HG03135 (cell line): ENCODE measurements around the gene NADSYN1.
"Not testable (repeated sequence)": the region's sequence is repeated elsewhere in the genome, so short reads cannot be mapped to it uniquely, and the experiment has no call there.

Experiments
- ATAC-seq: cut with Tn5 transposase; IDR thresholded peaks from one replicate; pipeline ENCODE4 v1.9.1; 2021; ENCODE audit warnings: mild to moderate bottlenecking, moderate library complexity; ENCODE audit not compliant: unreplicated experiment

NADSYN1 gene

DNA sequence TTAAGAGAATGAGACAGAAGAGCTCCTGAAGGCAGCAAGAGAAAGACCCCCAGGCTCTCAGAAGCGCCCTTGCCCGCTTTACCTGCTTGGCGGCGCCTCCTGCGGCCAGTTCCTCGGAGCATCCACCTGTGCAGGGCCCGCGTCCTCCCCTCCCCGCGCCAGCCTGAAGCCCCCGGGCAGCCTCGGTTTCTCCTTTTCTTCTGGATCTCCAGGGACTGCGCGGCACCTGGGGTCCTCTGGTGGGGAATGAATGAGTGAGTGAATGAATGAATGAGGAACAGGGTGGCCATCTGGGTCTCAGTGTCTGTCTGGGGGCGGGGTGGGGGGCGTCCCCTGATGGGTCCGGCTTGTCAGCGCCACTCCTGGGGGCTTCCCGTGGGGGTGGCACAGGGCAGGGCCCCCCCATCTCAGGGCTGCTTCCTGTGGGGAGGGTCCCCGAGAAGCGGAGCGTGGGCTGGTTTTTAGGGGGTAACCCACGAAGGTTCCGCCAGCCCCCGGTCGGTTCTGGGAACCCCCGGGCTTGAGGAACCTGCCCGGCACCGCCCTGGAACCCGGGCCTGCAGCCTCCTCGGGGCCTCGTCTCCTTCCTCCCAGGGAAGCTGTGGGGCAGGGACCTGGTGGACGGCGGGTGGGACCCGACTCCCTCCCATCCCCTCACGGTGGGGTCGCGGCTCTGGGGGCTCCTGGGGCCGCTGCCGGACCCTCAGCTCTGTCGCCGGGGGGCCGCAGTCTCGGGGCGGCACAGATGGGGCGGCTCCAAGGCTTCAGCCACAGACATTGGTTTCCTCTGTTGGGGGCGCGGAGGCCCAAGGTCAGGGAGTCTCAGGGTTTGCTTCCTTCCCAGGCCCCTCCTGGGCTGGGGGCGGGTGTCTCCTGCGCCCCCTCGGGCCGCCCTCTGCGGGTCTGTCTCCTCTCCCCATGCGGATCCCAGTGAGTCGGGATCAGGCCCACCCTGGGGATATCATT lies 65.8 kb downstream of the NADSYN1 start:
- ATAC-seq = no peak

DNA sequence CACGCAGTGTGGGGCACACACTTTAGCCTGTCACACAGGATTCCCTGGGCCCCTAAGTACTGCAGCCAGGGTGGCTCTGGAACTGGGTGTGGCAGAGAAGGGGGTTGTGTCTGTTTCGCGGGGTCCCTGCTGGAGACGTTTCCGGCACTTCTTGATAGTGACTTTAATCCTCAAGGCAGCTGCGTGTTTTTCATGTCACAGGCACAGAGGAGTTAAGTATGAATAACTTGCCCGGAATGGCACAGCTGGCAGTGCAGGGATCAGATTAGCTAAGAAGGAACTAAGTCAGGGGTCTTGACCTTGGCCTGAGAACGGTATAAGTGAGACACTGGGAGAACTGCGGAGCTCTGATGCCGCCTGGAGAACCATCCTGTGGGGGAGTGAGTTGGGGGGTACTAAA lies 66.5 kb downstream of the NADSYN1 start:
- ATAC-seq = no peak

DNA sequence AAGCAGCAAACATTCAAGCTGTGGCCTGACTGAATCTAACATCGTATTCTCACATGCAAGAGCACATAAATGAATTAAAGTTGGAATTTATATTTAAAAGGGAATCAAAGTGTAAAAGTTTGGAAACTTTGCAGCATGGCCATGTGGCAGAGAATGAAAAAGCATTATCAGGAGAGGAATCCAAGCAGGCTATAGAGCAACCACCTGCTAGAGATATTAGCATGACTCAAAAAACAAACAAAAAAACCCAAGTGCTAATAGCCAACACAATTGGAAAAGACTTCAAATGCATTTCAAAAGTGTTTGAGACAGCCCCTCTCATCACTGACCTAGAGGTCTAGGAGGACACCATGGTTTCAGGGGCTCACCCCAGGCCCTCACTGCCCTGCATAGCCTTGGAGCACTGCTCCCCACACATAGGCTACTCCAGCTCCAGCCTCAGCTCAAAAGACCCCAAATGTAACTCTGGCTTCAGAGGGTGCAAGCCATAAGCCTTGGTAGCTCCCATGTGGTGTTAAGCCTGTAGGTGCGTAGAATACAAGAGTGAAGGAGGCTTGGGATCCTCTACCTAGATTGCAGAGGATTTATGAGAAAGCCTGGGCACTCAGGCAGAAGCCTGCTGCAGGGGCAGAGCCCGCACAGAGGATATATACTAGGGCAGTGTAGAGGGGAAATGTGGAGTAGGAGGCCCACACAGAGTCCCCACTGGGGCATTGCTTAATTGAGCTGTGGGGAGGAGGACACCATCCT lies 72.4 kb downstream of the NADSYN1 start:
- ATAC-seq = no peak

DNA sequence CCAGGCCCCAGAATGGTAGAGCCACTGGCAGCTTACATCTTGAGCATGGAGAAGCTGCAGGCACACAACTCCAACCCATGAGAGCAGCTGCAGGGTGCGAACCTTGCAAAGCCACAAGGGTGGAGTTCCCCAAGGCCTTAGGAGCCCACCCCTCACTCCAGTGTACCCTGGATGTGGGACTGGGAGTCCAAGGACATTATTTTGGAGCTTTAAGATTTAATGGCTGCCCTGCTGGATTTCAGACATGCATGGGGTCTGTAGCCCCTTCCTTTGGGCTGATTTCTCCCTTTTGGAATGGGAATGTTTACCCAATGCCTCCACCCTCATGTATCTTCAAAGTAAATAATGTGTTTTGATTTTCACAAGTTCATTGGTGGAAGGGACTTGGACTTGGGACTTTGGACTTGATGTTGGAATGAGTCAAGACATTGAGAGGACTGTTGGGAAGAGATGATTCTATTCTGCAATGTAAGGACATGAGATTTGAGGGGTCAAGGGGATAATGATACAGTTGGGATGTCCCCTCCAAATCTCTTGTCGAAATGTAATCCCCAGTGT lies 73.0 kb downstream of the NADSYN1 start:
- ATAC-seq = no peak

DNA sequence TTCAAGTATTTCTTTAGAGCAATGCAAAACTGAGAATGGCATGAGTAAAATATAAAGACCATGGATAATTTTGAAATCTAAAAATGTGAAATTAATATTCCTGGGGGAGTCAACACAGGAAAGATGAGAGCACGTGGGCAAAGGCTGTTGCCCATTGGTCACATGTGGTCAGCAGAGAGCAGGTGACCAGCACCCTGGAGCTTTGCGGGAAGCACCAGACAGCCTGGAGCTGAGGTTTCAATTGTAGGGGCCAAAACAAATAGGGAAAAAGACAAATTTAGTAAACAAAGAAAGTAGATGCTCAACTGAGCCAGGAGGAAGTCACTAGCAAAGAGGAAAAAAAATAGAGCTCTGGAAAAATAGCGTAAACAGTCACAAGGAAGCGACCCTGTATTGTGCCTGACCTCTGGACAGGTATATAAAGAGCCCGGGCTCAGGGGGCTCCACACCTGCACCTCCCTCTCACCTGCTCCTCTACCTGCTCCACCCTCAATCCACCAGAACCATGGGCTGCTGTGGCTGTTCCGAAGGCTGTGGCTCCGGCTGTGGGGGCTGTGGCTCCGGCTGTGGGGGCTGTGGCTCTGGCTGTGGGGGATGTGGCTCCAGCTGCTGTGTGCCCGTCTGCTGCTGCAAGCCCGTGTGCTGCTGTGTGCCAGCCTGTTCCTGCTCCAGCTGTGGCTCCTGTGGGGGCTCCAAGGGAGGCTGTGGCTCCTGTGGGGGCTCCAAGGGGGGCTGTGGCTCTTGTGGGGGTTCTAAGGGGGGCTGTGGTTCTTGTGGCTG lies 74.0 kb downstream of the NADSYN1 start, which contains the start of gene KRTAP5-7:
Gene KRTAP5-7 (plus strand): TSS at position 472 of the 780 bp plus-strand sequence. CDS start 34 bp downstream, at position 506.
- ATAC-seq = not testable (repeated sequence)

DNA sequence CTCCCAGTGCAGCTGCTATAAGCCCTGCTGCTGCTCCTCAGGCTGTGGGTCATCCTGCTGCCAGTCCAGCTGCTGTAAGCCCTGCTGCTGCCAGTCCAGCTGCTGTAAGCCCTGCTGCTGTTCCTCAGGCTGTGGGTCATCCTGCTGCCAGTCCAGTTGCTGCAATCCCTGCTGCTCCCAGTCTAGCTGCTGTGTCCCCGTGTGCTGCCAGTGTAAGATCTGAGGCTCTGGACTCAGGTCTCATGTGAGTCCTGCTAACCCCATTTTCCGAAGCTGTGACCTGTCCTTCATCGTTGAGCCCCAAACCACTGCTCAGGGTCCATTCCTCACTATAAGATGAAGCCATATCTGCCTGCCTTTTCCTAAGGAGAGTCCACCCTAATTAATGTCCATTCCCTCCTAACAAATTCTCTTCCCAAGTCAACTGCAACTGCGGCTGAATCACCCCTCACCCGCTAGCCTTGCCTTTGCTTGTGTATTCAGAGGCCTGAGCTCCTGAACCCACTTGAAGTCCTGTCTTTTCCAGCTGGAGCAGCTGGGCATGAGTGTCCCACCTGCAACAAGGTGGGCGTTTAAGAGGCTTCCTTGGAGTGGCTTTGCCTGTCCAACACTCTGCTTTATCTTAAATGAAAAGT lies 74.7 kb downstream of the NADSYN1 start:
- ATAC-seq = no peak

DNA sequence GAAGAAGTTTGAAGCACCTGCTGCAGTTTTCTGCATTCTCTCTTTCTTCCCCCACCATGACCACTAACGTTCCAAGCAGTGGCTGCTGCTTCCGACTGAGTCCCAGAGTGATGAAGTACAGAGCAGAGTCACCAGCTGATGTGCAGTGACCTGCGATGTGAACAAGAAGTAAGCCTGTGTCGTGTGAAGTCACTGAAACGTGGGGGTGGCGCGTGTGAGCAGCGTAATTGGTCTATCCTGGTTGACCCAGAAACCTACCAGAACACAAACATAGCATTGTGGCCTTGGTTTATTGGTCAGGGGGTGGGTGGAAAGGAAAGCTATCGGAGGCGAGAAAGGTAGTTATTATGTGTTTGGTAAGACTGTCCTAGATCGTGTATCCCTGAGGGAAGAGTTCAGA lies 77.6 kb downstream of the NADSYN1 start:
- no peak for ATAC-seq

DNA sequence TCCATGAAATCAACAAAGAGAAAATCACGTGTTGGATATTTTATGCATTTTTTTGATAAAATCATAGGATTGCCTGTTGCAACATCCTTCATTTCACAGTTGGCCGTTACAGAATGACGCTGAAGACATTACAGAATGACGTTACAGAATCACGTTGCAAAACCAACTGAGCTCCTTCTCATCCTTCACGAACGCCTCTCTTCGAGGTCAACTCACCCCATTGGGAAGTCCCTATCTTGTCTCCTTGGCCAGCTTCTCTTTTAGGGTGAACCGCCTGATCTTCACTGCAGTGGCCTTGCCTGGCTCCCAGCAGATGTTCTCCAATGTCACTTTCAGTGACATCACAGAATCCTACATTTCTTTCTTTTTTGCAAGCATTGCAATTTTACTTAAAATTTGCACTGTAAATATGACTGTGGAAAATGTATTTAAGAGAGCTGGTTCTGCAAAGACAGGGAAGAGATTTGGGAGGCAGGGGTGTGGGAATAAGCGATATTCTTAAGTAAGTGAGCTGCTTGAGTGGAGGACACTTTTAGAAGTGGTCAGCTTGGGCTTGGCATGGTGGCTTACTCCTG lies 79.1 kb downstream of the NADSYN1 start:
- ATAC-seq = no peak

DNA sequence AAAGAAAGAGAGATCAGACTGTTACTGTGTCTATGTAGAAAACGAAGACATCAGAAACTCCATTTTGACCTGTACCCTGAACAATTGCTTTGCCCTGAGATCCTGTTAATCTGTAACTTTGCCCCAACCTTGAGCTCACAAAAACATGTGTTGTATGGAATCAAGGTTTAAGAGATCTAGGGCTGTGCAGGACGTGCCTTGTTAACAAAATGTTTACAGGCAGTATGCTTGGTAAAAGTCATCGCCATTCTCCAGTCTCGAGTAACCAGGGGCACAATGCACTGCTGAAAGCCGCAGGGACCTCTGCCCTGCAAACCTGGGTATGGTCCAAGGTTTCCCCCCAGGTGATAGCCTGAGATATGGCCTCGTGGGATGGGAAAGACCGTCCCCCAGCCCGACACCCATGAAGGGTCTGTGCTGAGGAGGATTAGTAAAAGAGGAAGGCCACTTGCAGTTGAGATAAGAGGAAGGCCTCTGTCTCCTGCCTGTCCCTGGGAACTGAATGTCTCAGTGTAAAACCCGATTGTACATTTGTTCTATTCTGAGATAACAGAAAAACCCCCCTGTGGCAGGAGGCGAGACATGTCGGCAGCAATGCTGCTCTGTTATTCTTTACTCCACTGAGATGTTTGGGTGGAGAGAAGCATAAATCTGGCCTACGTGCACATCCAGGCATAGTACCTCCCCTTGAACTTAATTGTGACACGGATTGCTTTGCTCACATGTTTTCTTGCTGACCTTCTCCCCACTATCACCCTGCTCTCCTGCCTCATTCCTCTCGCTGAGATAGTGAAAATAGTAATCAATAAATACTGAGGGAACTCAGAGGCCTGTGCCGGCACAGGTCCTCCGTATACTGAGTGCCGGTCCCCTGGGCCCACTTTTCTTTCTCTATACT lies 82.0 kb downstream of the NADSYN1 start:
- ATAC-seq = not testable (repeated sequence)

DNA sequence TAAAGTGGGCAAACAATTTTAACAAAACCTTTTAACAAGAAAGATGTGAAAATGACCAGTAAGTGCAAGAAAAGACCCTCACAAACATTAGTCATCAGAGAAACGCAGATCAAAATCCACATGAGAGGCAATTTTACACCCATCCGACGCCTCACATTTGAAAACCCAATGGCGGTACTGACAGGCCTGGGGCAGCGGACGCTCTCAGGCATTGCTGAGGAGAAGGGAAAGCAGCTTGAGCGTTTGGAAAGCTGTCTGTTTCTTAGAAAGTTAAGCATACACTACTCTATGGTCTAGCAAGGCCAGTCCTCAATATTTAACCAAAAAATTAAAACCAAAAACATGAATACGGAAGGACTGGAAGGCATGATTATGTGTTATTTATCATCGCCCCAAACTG lies 82.8 kb downstream of the NADSYN1 start:
- ATAC-seq = no peak

DNA sequence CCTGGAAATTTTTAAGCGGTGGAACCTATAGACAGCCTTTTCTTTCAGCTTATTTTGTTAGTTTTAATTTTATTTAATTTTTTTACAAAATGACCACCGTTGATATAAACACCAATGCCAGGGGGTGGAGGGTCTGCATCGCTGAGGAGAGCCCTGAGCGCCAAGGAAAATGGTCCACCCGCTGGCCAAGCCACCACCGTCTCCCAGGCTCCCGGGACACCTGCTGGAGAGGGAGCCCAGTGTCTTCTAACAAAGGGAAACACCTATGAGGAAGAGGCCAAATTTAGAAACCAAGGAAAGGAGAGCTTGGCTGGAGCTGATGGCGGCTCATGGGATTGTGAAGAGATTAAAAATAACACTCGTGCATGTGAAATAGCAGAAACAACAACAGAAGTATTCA lies 84.5 kb downstream of the NADSYN1 start:
- ATAC-seq = no peak

DNA sequence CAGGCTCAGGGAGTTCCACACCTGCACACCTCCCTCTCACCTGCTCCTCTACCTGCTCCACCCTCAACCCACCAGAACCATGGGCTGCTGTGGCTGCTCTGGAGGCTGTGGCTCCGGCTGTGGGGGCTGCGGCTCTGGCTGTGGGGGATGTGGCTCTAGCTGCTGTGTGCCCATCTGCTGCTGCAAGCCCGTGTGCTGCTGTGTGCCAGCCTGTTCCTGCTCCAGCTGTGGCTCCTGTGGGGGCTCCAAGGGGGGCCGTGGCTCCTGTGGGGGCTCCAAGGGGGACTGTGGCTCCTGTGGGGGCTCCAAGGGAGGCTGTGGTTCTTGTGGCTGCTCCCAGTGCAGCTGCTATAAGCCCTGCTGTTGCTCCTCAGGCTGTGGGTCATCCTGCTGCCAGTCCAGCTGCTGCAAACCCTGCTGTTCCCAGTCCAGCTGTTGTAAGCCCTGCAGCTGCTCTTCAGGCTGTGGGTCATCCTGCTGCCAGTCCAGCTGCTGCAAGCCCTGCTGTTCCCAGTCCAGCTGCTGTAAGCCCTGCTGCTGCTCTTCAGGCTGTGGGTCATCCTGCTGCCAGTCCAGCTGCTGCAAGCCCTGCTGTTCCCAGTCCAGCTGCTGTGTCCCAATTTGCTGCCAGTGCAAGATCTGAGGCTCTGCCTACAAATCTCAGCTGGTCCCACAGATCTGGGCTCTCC lies 85.1 kb downstream of the NADSYN1 start, which contains the start of gene KRTAP5-8:
Gene KRTAP5-8 (plus strand): TSS at position 49 of the 689 bp plus-strand sequence. CDS start 31 bp downstream, at position 80.
- not testable (repeated sequence) for ATAC-seq

DNA sequence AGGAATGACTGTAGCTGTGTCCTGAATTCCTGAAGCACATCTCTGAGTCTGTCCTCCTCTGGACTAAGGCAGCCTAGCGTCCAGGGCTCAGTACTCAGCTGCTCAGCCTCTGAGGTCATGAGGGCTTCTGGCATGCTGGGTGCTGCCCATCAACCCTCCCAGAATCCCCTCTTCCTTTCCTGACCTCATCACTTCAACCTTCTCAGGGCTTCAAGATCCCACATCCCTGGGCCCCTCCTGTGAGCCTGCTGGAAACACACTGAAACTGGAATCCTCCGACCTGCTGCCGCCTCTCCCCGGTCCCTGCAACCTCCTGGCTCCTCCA lies 85.6 kb downstream of the NADSYN1 start:
- no peak for ATAC-seq

DNA sequence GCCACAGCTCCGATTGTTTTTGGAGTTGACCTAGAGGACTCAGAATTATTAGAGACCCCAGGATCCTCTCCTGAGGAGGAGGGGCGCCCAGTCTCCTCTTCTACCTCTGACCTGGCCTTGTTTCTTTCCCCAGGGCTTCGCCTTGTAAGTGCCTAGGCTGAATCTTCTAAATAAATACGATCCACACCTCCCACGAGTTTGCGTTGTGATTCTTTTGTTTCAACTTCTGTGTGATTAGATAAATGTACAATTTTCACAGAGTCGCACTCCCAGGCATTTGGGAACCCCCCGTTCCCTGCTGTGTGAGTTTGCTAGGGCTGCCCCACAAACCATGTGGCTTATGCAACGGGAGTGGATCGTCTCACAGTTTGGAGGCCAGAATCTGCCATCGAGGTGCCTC lies 86.0 kb downstream of the NADSYN1 start:
- ATAC-seq = no peak

DNA sequence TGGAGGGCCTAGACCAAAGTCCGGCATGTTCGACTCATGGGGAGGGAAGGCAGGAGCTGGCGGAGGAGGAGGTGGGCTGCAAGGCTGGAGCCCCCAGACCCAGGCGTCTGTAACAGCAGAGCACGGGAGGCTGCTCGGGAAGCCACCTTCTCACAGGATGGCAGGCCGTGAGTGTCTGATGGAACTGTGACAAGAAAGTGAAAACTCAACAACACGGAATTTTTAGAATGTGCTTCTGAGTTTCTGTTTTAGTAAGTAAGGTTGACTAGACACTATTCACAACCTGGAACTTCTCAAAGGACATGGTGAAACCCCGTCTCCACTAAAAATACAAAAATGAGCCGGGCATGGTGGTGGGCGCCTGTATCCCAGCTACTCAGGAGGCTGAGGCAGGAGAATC lies 87.0 kb downstream of the NADSYN1 start:
- not testable (repeated sequence) for ATAC-seq

DNA sequence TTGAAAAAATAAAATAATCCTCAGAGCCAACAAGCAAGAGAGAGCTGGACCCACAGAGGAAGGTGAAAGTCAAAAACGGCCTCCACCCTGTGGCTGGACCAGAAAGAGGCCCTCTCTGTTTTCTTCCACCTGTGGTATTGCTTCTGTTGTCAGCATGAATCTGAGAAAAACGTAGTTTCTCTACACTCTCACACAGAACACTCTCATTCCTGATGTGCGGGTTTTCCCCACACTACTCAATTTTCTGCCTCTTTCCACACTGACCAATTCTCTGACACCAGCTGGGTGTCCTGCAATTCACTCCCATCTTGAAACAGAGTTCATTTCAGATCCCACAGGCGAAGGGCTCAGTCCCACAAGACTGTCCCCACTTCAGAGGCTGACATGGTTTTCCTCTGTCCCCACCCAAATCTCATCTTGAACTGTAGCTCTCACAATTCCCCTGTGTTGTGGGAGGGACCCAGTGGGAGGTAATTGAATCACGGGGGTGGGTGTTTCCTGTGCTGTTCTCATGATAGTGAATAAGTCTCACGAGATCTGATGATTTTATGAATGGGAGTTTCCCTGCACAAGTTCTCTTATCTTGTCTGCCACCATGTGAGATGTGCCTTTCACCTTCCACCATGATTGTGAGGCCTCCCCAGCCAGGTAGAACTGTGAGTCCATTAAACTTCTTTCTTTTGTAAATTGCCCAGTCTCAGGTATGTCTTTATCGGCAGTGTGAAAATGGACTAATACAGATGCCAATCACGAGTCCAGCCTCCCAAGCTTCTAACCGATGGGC lies 87.7 kb downstream of the NADSYN1 start:
- not testable (repeated sequence) for ATAC-seq

DNA sequence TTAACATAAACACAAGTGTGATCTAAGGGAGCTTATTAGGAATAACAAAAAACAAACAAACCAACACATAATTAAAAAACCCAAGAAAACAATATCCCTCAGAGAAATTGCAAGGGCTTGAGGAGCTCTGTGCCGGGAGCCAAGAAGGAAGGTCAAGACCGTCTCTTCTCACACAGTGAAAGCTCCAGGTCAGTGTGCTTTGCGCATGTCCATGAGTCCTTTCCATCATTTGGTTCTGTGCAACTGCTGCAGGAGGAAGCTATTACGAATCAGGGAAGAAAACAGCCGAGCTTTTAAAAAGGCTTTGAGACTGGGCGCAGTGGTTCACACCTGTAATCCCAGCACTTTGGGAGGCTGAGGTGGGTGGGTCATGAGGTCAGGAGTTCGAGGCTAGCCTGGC lies 89.4 kb downstream of the NADSYN1 start:
- no peak for ATAC-seq
